Naive thymus-derived CD8-positive, alpha-beta T cell (primary cell): ENCODE measurements around the gene POLR3K. TPM values are rescaled to one million over a fixed set of nuclear protein-coding genes. Genes with fewer than 3 reads are reported as not detected.
A peak's percentile ranks its signal among the peaks of the same experiment; 100 is the strongest.
"Not testable (repeated sequence)": the region's sequence is repeated elsewhere in the genome, so short reads cannot be mapped to it uniquely, and the experiment has no call there.

Experiments
- ATAC-seq, 2 donors: fragments of 150-1000 bp; cut with Tn5 transposase in 1 of 2; sonication (Bioruptor Pico), chemical (Tn5 transposase) in 1 of 2; 1 replicate in 1 of 2; 2 replicates in 1 of 2; pipeline ENCODE4 v1.10.0; 2021; ENCODE audit warnings: mild to moderate bottlenecking in 2 of 2, moderate library complexity in 2 of 2
- POLR2A ChIA-PET: fragments of 350-600 bp; sonication (Branson Sonifier 250); formaldehyde crosslinking; loops from one replicate; lab custom pipeline; 2021; ENCODE audit warnings: antibody characterized with exemption; lab: Charles Lee
- DNase-seq, 10 donors: peaks; one replicate each; pipeline versions ENCODE4 v3.0.0 to v3.0.0-alpha.2; 2020 to 2022
- H3K27ac Mint-ChIP-seq, 10 donors: one replicate each; pipeline ENCODE4 v1.8.0; 2020 to 2022; ENCODE audit warnings: mild to moderate bottlenecking in 10 of 10, mixed read lengths in 10 of 10, moderate library complexity in 4 of 10, inconsistent platforms in 1 of 10
- H3K27me3 Mint-ChIP-seq, 5 donors: one replicate each; pipeline ENCODE4 v1.8.0; 2021 to 2022; ENCODE audit warnings: mixed read lengths in 5 of 5
- H3K36me3 Mint-ChIP-seq, 3 donors: one replicate each; pipeline ENCODE4 v1.8.0; 2020 to 2022; ENCODE audit warnings: mixed read lengths in 3 of 3, mild to moderate bottlenecking in 2 of 3, inconsistent platforms in 1 of 3
- H3K4me1 Mint-ChIP-seq, 4 donors: one replicate each; pipeline ENCODE4 v1.8.0; 2021 to 2022; ENCODE audit warnings: mixed read lengths in 4 of 4
- H3K4me3 Mint-ChIP-seq, 10 donors: one replicate each; pipeline ENCODE4 v1.8.0; 2020 to 2022; ENCODE audit warnings: mild to moderate bottlenecking in 10 of 10, mixed read lengths in 10 of 10, moderate library complexity in 6 of 10, inconsistent platforms in 1 of 10
- H3K9me3 Mint-ChIP-seq, 9 donors: one replicate each; pipeline ENCODE4 v1.8.0; 2020 to 2022; ENCODE audit warnings: mixed read lengths in 9 of 9, mild to moderate bottlenecking in 3 of 9, inconsistent platforms in 1 of 9, moderate library complexity in 1 of 9
- polyA plus RNA-seq, 3 donors: library from polyadenylated mRNA; unstranded; fragments of 300-500 nt; fragmentation: Illumina TruSeq; gene quantifications; one replicate each; pipeline ENCODE4 v1.2.3, GENCODE V29; 2021
- total RNA-seq, 8 experiments: library from RNA in 2 of 8; stranded (reverse) in 2 of 8; gene quantifications; one replicate each; pipeline ENCODE4 v1.2.3 and lab custom pipeline; 2021 to 2026

POLR3K gene
- total and polyA plus RNA-seq, 5 experiments from 2014 or later: 16.2 to 29.5 (median 20.9) TPM

- H3K27ac Mint-ChIP-seq, POLR2A ChIA-PET, ATAC-seq, H3K4me3 Mint-ChIP-seq, DNase-seq, H3K27me3 Mint-ChIP-seq, H3K9me3 Mint-ChIP-seq: not testable (repeated sequence)
- peaks cover 0 to 88% (median 13%) of the 10 kb centered on the region in 3 donors for H3K36me3 Mint-ChIP-seq
- peaks cover 16 to 42% (median 33%) of the 10 kb centered on the region in 4 donors for H3K4me1 Mint-ChIP-seq
Measured at GRCh38 chr16:46510-46909, 6.9 kb downstream of the POLR3K start.

GRCh38 chr16:45454-45853 is 8.0 kb downstream of the POLR3K start:
- Mint-ChIP-seq H3K4me3 (no peak overlapping the region), H3K27me3 (no peaks in the 10 kb centered on the region), H3K4me1 (peaks cover 16 to 32% (median 26%) of the 10 kb centered on the region in 4 donors), H3K9me3 (no peaks in the 10 kb centered on the region), H3K27ac (no peak overlapping the region), H3K36me3 (peaks cover 0 to 82% (median 9%) of the 10 kb centered on the region in 3 donors)
- DNase-seq (no peak), ATAC-seq (no peak)
- POLR2A ChIA-PET: interaction anchor here (0.7 kb wide), 1 partner anchor 12 kb away, joined by 3 read pairs; no protein-coding TSS in a partner anchor

GRCh38 chr16:44655-45054 is 8.8 kb downstream of the POLR3K start:
- Mint-ChIP-seq H3K36me3 (peaks cover 0 to 74% (median 9%) of the 10 kb centered on the region in 3 donors), H3K27me3 (no peaks in the 10 kb centered on the region), H3K4me1 (peaks cover 15 to 28% (median 26%) of the 10 kb centered on the region in 4 donors), H3K9me3 (no peaks in the 10 kb centered on the region), H3K27ac (no peak overlapping the region), H3K4me3 (no peak overlapping the region)
- DNase-seq (no peak), ATAC-seq (no peak)
- POLR2A ChIA-PET: interaction anchor here (0.7 kb wide), 1 partner anchor 13 kb away, joined by 3 read pairs; no protein-coding TSS in a partner anchor

GRCh38 chr16:43294-43693 is 10.1 kb downstream of the POLR3K start:
- H3K36me3 Mint-ChIP-seq: peaks cover 0 to 62% (median 9%) of the 10 kb centered on the region in 3 donors
- no peak for DNase-seq
- no peak overlapping the region for H3K4me3 Mint-ChIP-seq
- H3K27me3 Mint-ChIP-seq: no peaks in the 10 kb centered on the region
- POLR2A ChIA-PET: interaction anchor here (0.6 kb wide), 1 partner anchor 180 kb away, joined by 3 read pairs; no protein-coding TSS in a partner anchor
- H3K4me1 Mint-ChIP-seq: peaks cover 23 to 40% (median 39%) of the 10 kb centered on the region in 4 donors
- H3K27ac Mint-ChIP-seq: peak overlapping the region in 2 of 10 donors; percentile 19 to 43
- no peak for ATAC-seq
- H3K9me3 Mint-ChIP-seq: no peaks in the 10 kb centered on the region

GRCh38 chr16:42691-43090 is 10.7 kb downstream of the POLR3K start:
- DNase-seq: no peak
- Mint-ChIP-seq H3K9me3 (no peaks in the 10 kb centered on the region), H3K4me3 (no peak overlapping the region), H3K27ac (peak overlapping the region in 7 of 10 donors; percentile 7 to 69 (median 37)), H3K4me1 (peaks cover 22 to 46% (median 44%) of the 10 kb centered on the region in 4 donors), H3K27me3 (no peaks in the 10 kb centered on the region), H3K36me3 (peaks cover 0 to 58% (median 9%) of the 10 kb centered on the region in 3 donors)
- POLR2A ChIA-PET: interaction anchor here (0.6 kb wide), 1 partner anchor 181 kb away, joined by 3 read pairs; no protein-coding TSS in a partner anchor
- no peak for ATAC-seq

- Mint-ChIP-seq H3K36me3 (peaks cover 0 to 52% (median 9%) of the 10 kb centered on the region in 3 donors), H3K4me3 (peak overlapping the region in 2 of 10 donors; percentile 6 to 40), H3K27ac (peak overlapping the region in 6 of 10 donors; percentile 27 to 74 (median 42)), H3K27me3 (no peaks in the 10 kb centered on the region), H3K9me3 (no peaks in the 10 kb centered on the region), H3K4me1 (peaks cover 22 to 49% (median 46%) of the 10 kb centered on the region in 4 donors)
- ATAC-seq (no peak), DNase-seq (no peak)
- POLR2A ChIA-PET: no interaction called here
Measured at GRCh38 chr16:42069-42457, 11.3 kb downstream of the POLR3K start.

GRCh38 chr16:41439-42068 is 11.9 kb downstream of the POLR3K start:
- Mint-ChIP-seq H3K27me3 (no peaks in the 10 kb centered on the region), H3K36me3 (peaks cover 0 to 50% (median 9%) of the 10 kb centered on the region in 3 donors), H3K4me3 (peak overlapping the region in 2 of 10 donors; percentile 6 to 40), H3K4me1 (peaks cover 22 to 53% (median 45%) of the 10 kb centered on the region in 4 donors), H3K27ac (peak overlapping the region in 5 of 10 donors; percentile 12 to 74 (median 69)), H3K9me3 (no peaks in the 10 kb centered on the region)
- DNase-seq: no peak
- no peak for ATAC-seq
- POLR2A ChIA-PET: no interaction called here

- Mint-ChIP-seq H3K27me3 (no peaks in the 10 kb centered on the region), H3K9me3 (no peaks in the 10 kb centered on the region), H3K36me3 (peaks cover 0 to 27% (median 4%) of the 10 kb centered on the region in 3 donors), H3K4me1 (peaks cover 28 to 73% (median 51%) of the 10 kb centered on the region in 4 donors), H3K27ac (peak overlapping the region; percentile 31 to 93 (median 78)), H3K4me3 (peak overlapping the region in 9 of 10 donors; percentile 7 to 71 (median 52))
- POLR2A ChIA-PET: interaction anchor here (0.6 to 1.6 kb wide), 2 partner anchors 14 to 298 kb away, joined by 6 read pairs; partner anchors contain the start of genes POLR3K and SNRNP25
- ATAC-seq (peak; percentile 84 to 97), DNase-seq (peak in 8 of 10 donors; percentile 19 to 80 (median 44))
Measured at GRCh38 chr16:38941-39892, 14.2 kb downstream of the POLR3K start.

- H3K4me3 Mint-ChIP-seq: peak overlapping the region in 6 of 10 donors; percentile 19 to 58 (median 52)
- DNase-seq, ATAC-seq, H3K27me3 Mint-ChIP-seq, H3K9me3 Mint-ChIP-seq: not testable (repeated sequence)
- peak overlapping the region in 8 of 10 donors; percentile 47 to 93 (median 84) for H3K27ac Mint-ChIP-seq
- POLR2A ChIA-PET: interaction anchor here (1.6 kb wide), 1 partner anchor 15 kb away, joined by 6 read pairs; the partner anchor contains the start of genes POLR3K and SNRNP25
- H3K36me3 Mint-ChIP-seq: peaks cover 0 to 18% (median 0%) of the 10 kb centered on the region in 3 donors
- peaks cover 28 to 76% (median 47%) of the 10 kb centered on the region in 4 donors for H3K4me1 Mint-ChIP-seq
Measured at GRCh38 chr16:38206-38605, 15.2 kb downstream of the POLR3K start.

GRCh38 chr16:37511-37910 is 15.9 kb downstream of the POLR3K start:
- ATAC-seq: no peak
- Mint-ChIP-seq H3K4me1 (peaks cover 25 to 69% (median 40%) of the 10 kb centered on the region in 4 donors), H3K27ac (peak overlapping the region in 6 of 10 donors; percentile 14 to 93 (median 30)), H3K9me3 (no peaks in the 10 kb centered on the region), H3K36me3 (peaks cover 0 to 11% (median 0%) of the 10 kb centered on the region in 3 donors), H3K4me3 (peak overlapping the region in 3 of 10 donors; percentile 27 to 52 (median 34)), H3K27me3 (no peaks in the 10 kb centered on the region)
- POLR2A ChIA-PET: interaction anchor here (0.6 to 1.0 kb wide), 2 partner anchors 59 to 90 kb away, joined by 4 to 7 read pairs; no protein-coding TSS in a partner anchor
- no peak for DNase-seq

GRCh38 chr16:36336-36984 is 16.9 kb downstream of the POLR3K start:
- no peak for ATAC-seq
- no peaks in the 10 kb centered on the region for H3K27me3 Mint-ChIP-seq
- POLR2A ChIA-PET: no interaction called here
- peaks cover 16 to 60% (median 31%) of the 10 kb centered on the region in 4 donors for H3K4me1 Mint-ChIP-seq
- H3K9me3 Mint-ChIP-seq: no peaks in the 10 kb centered on the region
- peak overlapping the region in 1 of 10 donors; percentile 8 for H3K4me3 Mint-ChIP-seq
- DNase-seq: no peak
- peaks cover 0 to 2% (median 0%) of the 10 kb centered on the region in 3 donors for H3K36me3 Mint-ChIP-seq
- H3K27ac Mint-ChIP-seq: peak overlapping the region in 4 of 10 donors; percentile 25 to 82 (median 59)
